Fibroblast of lung (primary cell): ENCODE results near the gene MACROD1. TPM values are rescaled to one million over a fixed set of nuclear protein-coding genes. Genes with fewer than 3 reads are reported as not detected.

Source experiments
- DNase-seq, 2 donors: peaks; one replicate each; pipeline versions ENCODE4 v3.0.0 to v3.0.0-alpha.2; 2010; ENCODE audit warnings: low read depth in 2 of 2
- H2AFZ ChIP-seq: 2 replicates; pipeline ENCODE4 v1.5.1; 2012; ENCODE audit warnings: low read length, control low read depth, inconsistent platforms
- H3K27ac ChIP-seq: 2 replicates; pipeline ENCODE4 v1.5.1; 2011; ENCODE audit warnings: low read length, control low read depth; ENCODE audit not compliant: insufficient read depth
- H3K27me3 ChIP-seq: 2 replicates; pipeline ENCODE4 v1.5.1; 2011; ENCODE audit warnings: mild to moderate bottlenecking, low read length; ENCODE audit not compliant: control insufficient read depth, insufficient read depth
- H3K36me3 ChIP-seq: 2 replicates; pipeline ENCODE4 v1.5.1; 2011; ENCODE audit warnings: low read length; ENCODE audit not compliant: control insufficient read depth, insufficient read depth
- H3K4me1 ChIP-seq: 2 replicates; pipeline ENCODE4 v1.5.1; 2011; ENCODE audit warnings: low read length; ENCODE audit not compliant: control insufficient read depth, insufficient read depth; ENCODE audit errors: extremely low read depth
- H3K4me2 ChIP-seq: 2 replicates; pipeline ENCODE4 v1.5.1; 2011; ENCODE audit warnings: low read length, control low read depth; ENCODE audit not compliant: insufficient read depth; ENCODE audit errors: extremely low read depth
- H3K4me3 ChIP-seq, 4 experiments: fragments of 200-600 bp in 1 of 4; sonication (generic) in 1 of 4; replicated peaks in 1 of 4; 2 replicates each; pipeline ENCODE4 v1.5.1; 2011 to 2016; ENCODE audit warnings: low read length in 4 of 4, low read depth in 3 of 4, mild to moderate bottlenecking in 3 of 4, control low read depth in 2 of 4, inconsistent platforms in 1 of 4, mixed read lengths in 1 of 4; ENCODE audit not compliant: insufficient read depth in 1 of 4; ENCODE audit errors: control extremely low read depth in 1 of 4
- H3K79me2 ChIP-seq: 2 replicates; pipeline ENCODE4 v1.5.1; 2012; ENCODE audit warnings: mild to moderate bottlenecking, low read length, inconsistent platforms; ENCODE audit not compliant: control insufficient read depth, insufficient read depth
- H3K9ac ChIP-seq: 2 replicates; pipeline ENCODE4 v1.5.1; 2011; ENCODE audit warnings: mild to moderate bottlenecking, low read length, control low read depth; ENCODE audit not compliant: insufficient read depth
- H3K9me3 ChIP-seq: 2 replicates; pipeline ENCODE4 v1.5.1; 2012; ENCODE audit warnings: low read depth, low read length; ENCODE audit not compliant: control insufficient read depth, insufficient read depth
- H4K20me1 ChIP-seq: 2 replicates; pipeline ENCODE4 v1.5.1; 2011; ENCODE audit warnings: low read length; ENCODE audit not compliant: control insufficient read depth, insufficient read depth; ENCODE audit errors: extremely low read depth
- EZH2 ChIP-seq: IDR thresholded peaks from 2 replicates; pipeline ENCODE4 v1.5.1; 2012; ENCODE audit warnings: low read length, control low read depth, mild to moderate bottlenecking; ENCODE audit errors: missing control alignments
- polyA plus RNA-seq, 2 donors: library from polyadenylated mRNA; depleted of rRNA in 1 of 2; stranded (reverse) in 1 of 2; unstranded in 1 of 2; fragments of >200 nt; gene quantifications; 2 replicates each; pipeline ENCODE4 v1.2.1, GENCODE V29; 2011 to 2012; ENCODE audit warnings: missing spikeins in 1 of 2
- total RNA-seq: library from RNA; depleted of rRNA; stranded (reverse); fragments of >200 nt; gene quantifications from 2 replicates; pipeline ENCODE4 v1.2.1, GENCODE V29; 2014
- TF ChIP-seq, protein P1 (sequence below), 2 donors: IDR thresholded peaks in 1 of 2; conservative IDR thresholded peaks in 1 of 2; 1 replicate in 1 of 2; 2 replicates in 1 of 2; pipeline ENCODE4 v1.5.1; 2011 to 2012; ENCODE audit warnings: low read length in 2 of 2, control low read depth in 1 of 2, inconsistent platforms in 1 of 2, low read depth in 1 of 2, mild to moderate bottlenecking in 1 of 2

MACROD1 gene
- total and polyA plus RNA-seq, 2 donors (not counting 1 experiment from before 2014, with no cell fraction given): 8.8 to 24.8 TPM

DNA sequence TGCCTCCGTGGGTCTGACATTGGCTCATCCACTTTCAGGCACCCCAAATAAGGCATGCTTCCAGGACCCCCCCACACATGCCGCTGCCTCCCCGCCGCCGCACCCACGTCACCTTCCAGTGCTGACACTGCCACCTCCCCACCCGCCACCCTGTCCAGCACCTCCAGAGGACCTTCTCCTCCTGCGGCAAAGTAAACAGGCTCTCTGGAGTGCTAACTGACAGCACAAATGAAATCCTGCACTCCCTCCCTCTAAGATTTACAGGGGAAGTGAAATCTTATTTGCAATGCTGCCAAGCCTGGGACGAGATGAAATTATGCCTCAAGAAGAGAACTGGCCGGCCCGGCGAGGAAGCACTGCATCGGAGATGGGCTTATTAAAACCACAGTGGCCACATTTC, 35.3 kb downstream of the MACROD1 start:
- no peak for TF ChIP-seq EZH2
- TF ChIP-seq, protein P1, sequence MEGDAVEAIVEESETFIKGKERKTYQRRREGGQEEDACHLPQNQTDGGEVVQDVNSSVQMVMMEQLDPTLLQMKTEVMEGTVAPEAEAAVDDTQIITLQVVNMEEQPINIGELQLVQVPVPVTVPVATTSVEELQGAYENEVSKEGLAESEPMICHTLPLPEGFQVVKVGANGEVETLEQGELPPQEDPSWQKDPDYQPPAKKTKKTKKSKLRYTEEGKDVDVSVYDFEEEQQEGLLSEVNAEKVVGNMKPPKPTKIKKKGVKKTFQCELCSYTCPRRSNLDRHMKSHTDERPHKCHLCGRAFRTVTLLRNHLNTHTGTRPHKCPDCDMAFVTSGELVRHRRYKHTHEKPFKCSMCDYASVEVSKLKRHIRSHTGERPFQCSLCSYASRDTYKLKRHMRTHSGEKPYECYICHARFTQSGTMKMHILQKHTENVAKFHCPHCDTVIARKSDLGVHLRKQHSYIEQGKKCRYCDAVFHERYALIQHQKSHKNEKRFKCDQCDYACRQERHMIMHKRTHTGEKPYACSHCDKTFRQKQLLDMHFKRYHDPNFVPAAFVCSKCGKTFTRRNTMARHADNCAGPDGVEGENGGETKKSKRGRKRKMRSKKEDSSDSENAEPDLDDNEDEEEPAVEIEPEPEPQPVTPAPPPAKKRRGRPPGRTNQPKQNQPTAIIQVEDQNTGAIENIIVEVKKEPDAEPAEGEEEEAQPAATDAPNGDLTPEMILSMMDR (conservative IDR thresholded peaks at IDR 0.05 in 1 of 2, IDR thresholded peaks at IDR 0.05 in 1 of 2; ENCODE audit: low read depth in 1 of 2, low read length in 2 of 2): no peak
- H3K9ac ChIP-seq: no peak overlapping the region
- no peaks in the 10 kb centered on the region for H3K4me1 ChIP-seq
- H4K20me1 ChIP-seq: no peaks in the 10 kb centered on the region
- no peak overlapping the region for H3K4me2 ChIP-seq
- H3K4me3 ChIP-seq: no peak overlapping the region
- no peak overlapping the region for H2AFZ ChIP-seq
- H3K9me3 ChIP-seq: no peaks in the 10 kb centered on the region
- no peaks in the 10 kb centered on the region for H3K36me3 ChIP-seq
- no peaks in the 10 kb centered on the region for H3K27me3 ChIP-seq
- H3K27ac ChIP-seq: no peak overlapping the region
- no peaks in the 10 kb centered on the region for H3K79me2 ChIP-seq
- DNase-seq: no peak

GRCh38 chr11:64129403-64129802, 36.5 kb downstream of the MACROD1 start:
- no peaks in the 10 kb centered on the region for H4K20me1 ChIP-seq
- no peak overlapping the region for H3K4me2 ChIP-seq
- H3K9ac ChIP-seq: no peak overlapping the region
- no peaks in the 10 kb centered on the region for H3K9me3 ChIP-seq
- no peaks in the 10 kb centered on the region for H3K27me3 ChIP-seq
- TF ChIP-seq, protein P1 (conservative IDR thresholded peaks at IDR 0.05 in 1 of 2, IDR thresholded peaks at IDR 0.05 in 1 of 2; ENCODE audit: low read depth in 1 of 2, low read length in 2 of 2): no peak
- no peak for TF ChIP-seq EZH2
- DNase-seq: no peak
- no peak overlapping the region for H3K27ac ChIP-seq
- H3K4me1 ChIP-seq: no peaks in the 10 kb centered on the region
- H3K36me3 ChIP-seq: no peaks in the 10 kb centered on the region
- H2AFZ ChIP-seq: no peak overlapping the region
- no peaks in the 10 kb centered on the region for H3K79me2 ChIP-seq
- no peak overlapping the region for H3K4me3 ChIP-seq

DNA sequence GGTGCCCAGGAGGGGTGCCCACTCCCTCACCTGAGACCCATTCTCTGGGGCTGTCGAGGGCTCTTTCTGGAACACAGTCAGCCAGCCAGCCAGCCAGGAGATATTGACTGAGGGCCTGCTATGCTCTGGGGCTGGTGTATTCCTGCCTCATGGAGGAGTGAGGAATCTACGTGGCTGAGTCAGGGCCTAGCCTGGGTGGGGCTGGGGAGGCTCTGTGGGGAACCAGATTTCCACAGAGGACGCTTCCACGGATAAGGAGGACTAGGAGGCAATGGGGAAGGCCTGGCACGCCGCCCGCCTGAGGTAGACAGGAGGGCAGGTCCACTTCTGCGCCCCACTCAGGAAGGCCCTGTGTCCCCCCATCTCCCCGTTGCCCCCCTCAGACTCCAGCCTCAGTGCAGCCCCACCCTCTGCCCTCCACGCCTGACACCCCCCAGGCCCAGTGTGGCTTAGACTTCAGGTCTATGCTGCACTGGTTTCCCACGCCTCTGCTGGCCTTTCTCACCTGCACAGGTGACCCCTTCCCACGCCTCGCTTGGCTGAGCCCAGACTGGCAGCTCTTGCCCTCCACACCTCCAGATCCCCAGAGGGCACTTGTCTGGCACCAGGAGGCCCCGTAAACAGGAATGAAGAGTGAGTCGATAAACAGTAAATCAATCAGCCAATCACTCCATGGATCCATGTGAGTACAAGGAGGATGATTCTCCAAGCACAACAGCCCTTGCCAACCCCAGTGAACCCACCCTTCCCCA, 37.5 kb downstream of the MACROD1 start:
- no peak overlapping the region for H2AFZ ChIP-seq
- no peaks in the 10 kb centered on the region for H3K36me3 ChIP-seq
- no peaks in the 10 kb centered on the region for H3K9me3 ChIP-seq
- no peak overlapping the region for H3K4me2 ChIP-seq
- no peak for DNase-seq
- no peaks in the 10 kb centered on the region for H3K27me3 ChIP-seq
- H4K20me1 ChIP-seq: no peaks in the 10 kb centered on the region
- H3K4me1 ChIP-seq: no peaks in the 10 kb centered on the region
- H3K4me3 ChIP-seq: no peak overlapping the region
- no peak overlapping the region for H3K9ac ChIP-seq
- TF ChIP-seq, protein P1 (conservative IDR thresholded peaks at IDR 0.05 in 1 of 2, IDR thresholded peaks at IDR 0.05 in 1 of 2; ENCODE audit: low read depth in 1 of 2, low read length in 2 of 2): no peak
- no peak for TF ChIP-seq EZH2
- no peaks in the 10 kb centered on the region for H3K79me2 ChIP-seq
- H3K27ac ChIP-seq: no peak overlapping the region
